Measurements from ENCODE around the gene CD9.
A peak's percentile ranks its signal among the peaks of the same experiment; 100 is the strongest.

Gene CD9

DNA sequence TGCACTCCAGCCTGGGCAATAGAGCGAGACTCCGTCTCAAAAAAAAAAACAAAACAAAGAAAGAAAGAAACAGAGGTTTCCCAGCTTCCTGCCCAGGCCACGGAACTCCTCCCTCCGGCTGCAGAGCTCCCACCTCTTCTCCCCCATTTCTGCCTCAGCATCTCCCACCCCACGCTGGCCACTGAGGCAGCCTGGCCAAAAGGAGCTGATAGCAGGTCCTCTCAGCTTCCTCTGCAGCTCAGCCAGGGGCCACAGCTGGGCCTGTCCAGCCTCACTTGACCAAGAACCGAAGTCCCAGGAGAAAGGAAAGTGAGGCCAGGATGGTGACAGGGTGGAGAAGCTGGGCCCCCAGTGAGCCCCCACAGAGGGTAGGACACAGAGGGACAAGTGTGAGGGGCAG is 33.4 kb upstream of the CD9 start:
- H3K36me3 ChIP-seq (ENCODE audit: insufficient read depth, low read length) = no peaks in the 10 kb centered on the region
- H3K27me3 ChIP-seq (ENCODE audit: control insufficient read depth in 1 of 2, insufficient read depth in 2 of 2, low read length in 2 of 2) = no peaks in the 10 kb centered on the region
- no peaks in the 10 kb centered on the region for H3K9me3 ChIP-seq (ENCODE audit: low read length)
- H3K27ac ChIP-seq (ENCODE audit: low read depth, low read length) = no peak overlapping the region
- H3K4me3 ChIP-seq (ENCODE audit: low read depth in 1 of 2, low read length in 2 of 2) = no peak overlapping the region
- peaks cover 4% of the 10 kb centered on the region for H3K4me1 ChIP-seq (ENCODE audit: insufficient read depth, low read length)
- H3K9ac ChIP-seq (ENCODE audit: low read length) = no peak overlapping the region

DNA sequence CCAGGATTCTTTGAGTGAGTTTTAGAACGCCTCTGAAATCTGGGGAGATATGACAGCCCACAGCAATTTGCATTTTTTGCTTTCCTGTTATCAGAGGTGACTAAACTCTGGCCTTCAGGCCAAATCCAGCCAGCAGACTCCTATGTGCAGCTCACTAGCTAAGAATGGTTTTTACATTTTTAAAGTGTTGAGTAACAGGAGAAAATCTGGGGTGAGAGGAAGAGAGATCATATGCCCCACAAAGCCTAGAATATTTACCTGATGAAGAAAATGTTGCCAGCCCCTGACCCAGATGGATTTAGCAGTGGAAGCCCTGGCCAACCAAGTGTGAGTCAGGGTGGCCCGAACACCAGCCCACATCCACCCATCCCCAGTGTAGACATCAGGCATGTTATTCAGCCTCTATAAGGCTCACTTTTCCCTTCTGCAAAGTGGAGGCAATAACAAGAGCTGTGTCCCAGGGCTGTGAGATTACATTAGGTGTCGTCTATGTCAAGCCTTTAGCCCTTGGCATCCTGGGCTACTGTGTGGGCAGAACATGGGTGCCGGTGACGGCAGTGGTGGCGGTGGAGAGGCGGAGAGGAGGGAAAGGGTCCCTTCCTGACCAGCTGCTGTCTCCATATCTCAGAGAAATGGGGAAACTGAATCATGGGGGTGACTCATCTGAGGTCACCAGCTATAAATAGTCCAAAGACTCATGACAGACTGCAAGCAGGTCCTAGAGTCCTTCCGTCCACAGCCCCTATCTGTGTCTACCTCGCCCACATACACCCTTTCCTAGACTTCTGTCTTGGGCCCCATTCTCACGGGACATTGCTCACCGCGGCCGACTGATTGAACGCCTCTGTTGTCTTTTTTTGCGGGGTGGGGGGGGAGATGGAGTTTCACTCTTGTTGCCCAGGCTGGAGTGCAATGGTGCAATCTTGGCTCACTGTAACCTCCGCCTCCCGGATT is 32.6 kb upstream of the CD9 start:
- Histone ChIP-seq H3K9ac (ENCODE audit: low read length) (no peak overlapping the region), H3K36me3 (ENCODE audit: insufficient read depth, low read length) (no peaks in the 10 kb centered on the region), H3K4me1 (ENCODE audit: insufficient read depth, low read length) (peaks cover 4% of the 10 kb centered on the region), H3K9me3 (ENCODE audit: low read length) (no peaks in the 10 kb centered on the region), H3K4me3 (ENCODE audit: low read depth in 1 of 2, low read length in 2 of 2) (no peak overlapping the region), H3K27me3 (ENCODE audit: control insufficient read depth in 1 of 2, insufficient read depth in 2 of 2, low read length in 2 of 2) (no peaks in the 10 kb centered on the region), H3K27ac (ENCODE audit: low read depth, low read length) (no peak overlapping the region)

DNA sequence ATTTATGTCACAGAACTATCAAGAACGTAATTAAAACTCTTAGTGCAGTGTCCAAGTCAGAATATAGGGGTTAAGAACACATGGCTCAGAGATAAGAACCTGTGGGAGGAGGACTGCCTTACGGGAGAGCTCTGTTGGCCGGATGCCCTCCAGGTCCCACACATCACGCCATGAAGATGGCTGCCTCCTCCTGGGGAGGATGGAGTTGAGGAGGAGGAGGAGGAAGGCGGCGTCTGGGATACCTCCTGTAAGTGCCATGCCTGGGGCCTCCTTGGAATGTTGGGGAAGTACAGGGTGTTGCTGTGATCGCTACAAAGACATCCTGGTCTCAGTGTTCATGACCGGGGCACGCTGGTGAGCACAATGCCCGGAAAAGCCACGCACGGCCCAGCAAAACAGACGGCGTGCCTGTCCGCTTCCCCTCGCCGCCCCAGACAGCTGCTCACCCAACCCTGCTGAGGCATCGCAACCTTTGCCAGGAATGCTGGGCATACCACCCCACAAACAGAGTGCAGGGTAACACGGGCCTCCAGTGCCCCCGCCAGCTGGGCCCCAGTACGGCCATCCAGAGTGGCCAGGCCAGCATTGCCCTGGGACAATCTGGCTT is 28.7 kb upstream of the CD9 start:
- H3K9me3 ChIP-seq (ENCODE audit: low read length) = no peaks in the 10 kb centered on the region
- H3K4me1 ChIP-seq (ENCODE audit: insufficient read depth, low read length) = peaks cover 4% of the 10 kb centered on the region
- no peaks in the 10 kb centered on the region for H3K36me3 ChIP-seq (ENCODE audit: insufficient read depth, low read length)
- no peak overlapping the region for H3K4me3 ChIP-seq (ENCODE audit: low read depth in 1 of 2, low read length in 2 of 2)
- no peak overlapping the region for H3K9ac ChIP-seq (ENCODE audit: low read length)
- no peak overlapping the region for H3K27ac ChIP-seq (ENCODE audit: low read depth, low read length)
- H3K27me3 ChIP-seq (ENCODE audit: control insufficient read depth in 1 of 2, insufficient read depth in 2 of 2, low read length in 2 of 2) = no peaks in the 10 kb centered on the region

DNA sequence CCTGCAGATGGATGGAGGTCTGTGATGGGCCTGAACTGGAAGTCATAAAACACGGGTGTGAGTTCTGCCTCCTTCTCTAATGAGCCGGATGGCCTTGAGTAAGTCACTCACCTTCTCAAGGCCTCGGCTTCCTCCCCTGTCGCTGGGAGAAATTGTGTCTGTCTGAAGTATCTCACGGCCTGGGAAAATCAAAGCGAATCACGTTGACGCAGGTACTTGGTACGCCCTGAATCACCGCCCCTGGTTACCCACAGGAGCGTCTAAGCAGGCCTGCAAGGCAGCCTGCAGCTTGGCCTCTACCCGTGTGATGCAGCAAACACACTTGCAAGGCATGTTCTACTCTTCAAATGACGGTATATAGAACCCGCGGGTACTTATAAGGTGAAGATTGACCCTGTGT is 28.1 kb upstream of the CD9 start:
- Histone ChIP-seq H3K9ac (ENCODE audit: low read length) (no peak overlapping the region), H3K4me3 (ENCODE audit: low read depth in 1 of 2, low read length in 2 of 2) (no peak overlapping the region), H3K9me3 (ENCODE audit: low read length) (no peaks in the 10 kb centered on the region), H3K27me3 (ENCODE audit: control insufficient read depth in 1 of 2, insufficient read depth in 2 of 2, low read length in 2 of 2) (no peaks in the 10 kb centered on the region), H3K27ac (ENCODE audit: low read depth, low read length) (no peak overlapping the region), H3K4me1 (ENCODE audit: insufficient read depth, low read length) (peaks cover 4% of the 10 kb centered on the region), H3K36me3 (ENCODE audit: insufficient read depth, low read length) (no peaks in the 10 kb centered on the region)

DNA sequence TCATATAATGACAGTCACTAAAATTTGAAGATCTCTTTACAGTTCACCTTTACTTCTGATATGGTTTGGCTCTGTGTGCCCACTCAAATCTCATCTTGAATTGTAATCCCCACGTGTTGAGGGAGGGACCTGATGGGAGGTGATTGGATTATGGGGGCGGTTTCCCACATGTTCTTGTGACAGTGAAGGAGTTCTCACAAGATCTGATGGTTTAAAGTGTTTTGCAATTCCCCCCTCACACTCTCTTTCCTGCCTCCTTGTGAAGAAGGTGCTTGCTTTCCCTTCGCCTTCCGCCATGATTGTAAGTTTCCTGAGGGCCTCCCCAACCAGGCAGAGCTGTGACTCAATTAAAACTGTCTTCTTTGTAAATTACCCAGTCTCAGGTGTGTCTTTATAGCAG is 27.3 kb upstream of the CD9 start:
- no peaks in the 10 kb centered on the region for H3K36me3 ChIP-seq (ENCODE audit: insufficient read depth, low read length)
- H3K27me3 ChIP-seq (ENCODE audit: control insufficient read depth in 1 of 2, insufficient read depth in 2 of 2, low read length in 2 of 2) = no peaks in the 10 kb centered on the region
- no peak overlapping the region for H3K4me3 ChIP-seq (ENCODE audit: low read depth in 1 of 2, low read length in 2 of 2)
- H3K9me3 ChIP-seq (ENCODE audit: low read length) = no peaks in the 10 kb centered on the region
- no peak overlapping the region for H3K9ac ChIP-seq (ENCODE audit: low read length)
- H3K4me1 ChIP-seq (ENCODE audit: insufficient read depth, low read length) = no peaks in the 10 kb centered on the region
- H3K27ac ChIP-seq (ENCODE audit: low read depth, low read length) = no peak overlapping the region

DNA sequence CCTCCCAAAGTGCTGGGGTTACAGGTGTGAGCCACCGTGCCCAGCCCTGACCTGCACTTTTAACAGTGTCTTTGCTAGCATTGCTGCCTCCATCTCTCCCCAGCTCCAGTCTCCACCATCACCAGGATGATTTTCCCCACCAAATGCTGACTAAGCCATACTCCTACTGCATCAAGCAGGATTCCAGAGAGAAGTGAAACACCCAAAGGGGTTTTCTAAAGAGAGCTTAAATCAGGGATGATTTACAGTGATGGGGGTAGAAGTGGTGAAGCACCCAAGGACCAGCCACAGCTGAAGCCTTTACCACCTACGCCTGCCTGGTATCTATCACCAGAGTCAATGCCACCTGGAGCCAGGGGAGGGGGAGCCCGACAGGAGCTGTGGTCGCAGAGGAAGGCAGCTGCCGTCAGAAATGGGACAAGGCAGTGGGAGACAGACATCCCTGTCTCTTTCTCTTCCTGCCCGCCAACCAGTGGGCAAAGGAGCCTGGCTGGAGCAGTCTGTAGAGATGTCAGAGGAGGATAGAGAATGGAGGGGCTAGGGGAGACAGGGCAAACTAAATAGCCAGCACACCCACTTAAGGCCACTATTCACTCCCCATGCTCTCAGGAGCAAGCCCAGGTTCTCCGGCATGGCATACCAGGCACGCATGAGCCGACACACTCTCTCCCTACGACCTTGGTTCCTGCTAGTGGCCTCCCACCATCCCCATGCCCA is 22.4 kb upstream of the CD9 start:
- Histone ChIP-seq H3K27ac (ENCODE audit: low read depth, low read length) (no peak overlapping the region), H3K9me3 (ENCODE audit: low read length) (no peaks in the 10 kb centered on the region)

DNA sequence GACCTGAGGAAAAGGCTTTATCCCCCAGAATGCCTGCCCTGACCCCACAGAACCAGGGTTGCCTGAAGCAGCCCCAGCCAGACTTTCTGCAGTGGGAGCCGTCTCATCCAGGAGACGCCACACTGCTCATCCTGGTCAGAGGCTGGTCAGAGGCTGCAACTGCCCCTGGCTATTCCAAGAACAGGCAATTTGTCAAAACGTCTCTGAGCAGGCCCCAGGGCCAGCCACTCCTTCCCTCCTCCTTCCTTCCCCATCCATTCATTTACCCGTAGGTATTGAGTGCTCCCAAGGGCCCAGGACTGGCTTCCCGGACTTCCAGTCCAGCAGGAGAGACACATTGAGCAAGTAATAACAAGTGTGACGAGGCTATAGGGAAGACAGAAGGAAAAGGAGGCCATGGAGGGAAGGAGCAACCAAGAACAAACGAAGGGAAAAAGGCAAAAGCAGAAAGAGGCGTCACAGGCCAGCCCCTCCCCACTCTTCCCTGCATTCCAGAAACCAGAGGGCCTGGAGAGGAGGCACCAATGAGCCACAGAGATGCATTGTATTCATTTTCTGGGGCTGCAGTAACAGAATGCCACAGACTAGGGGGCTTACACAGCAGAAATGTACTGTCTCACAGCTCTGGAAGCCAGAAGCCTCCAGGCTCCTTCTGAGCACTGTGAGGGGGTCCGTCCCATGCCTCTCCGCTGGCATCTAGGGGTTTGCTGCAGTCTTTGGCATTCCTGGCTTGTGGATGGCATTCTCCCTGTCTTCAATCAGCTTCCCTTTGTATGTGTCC is 21.0 kb upstream of the CD9 start:
- no peak overlapping the region for H3K27ac ChIP-seq (ENCODE audit: low read depth, low read length)

More for the DNA sequence above, 22.4 kb upstream of the CD9 start:
- H3K4me1 ChIP-seq (ENCODE audit: insufficient read depth, low read length) = peaks cover 19% of the 10 kb centered on the region
- H3K27me3 ChIP-seq (ENCODE audit: control insufficient read depth in 1 of 2, insufficient read depth in 2 of 2, low read length in 2 of 2) = no peaks in the 10 kb centered on the region
- no peak overlapping the region for H3K4me3 ChIP-seq (ENCODE audit: low read depth in 1 of 2, low read length in 2 of 2)
- no peak overlapping the region for H3K9ac ChIP-seq (ENCODE audit: low read length)
- H3K36me3 ChIP-seq (ENCODE audit: insufficient read depth, low read length) = no peaks in the 10 kb centered on the region

DNA sequence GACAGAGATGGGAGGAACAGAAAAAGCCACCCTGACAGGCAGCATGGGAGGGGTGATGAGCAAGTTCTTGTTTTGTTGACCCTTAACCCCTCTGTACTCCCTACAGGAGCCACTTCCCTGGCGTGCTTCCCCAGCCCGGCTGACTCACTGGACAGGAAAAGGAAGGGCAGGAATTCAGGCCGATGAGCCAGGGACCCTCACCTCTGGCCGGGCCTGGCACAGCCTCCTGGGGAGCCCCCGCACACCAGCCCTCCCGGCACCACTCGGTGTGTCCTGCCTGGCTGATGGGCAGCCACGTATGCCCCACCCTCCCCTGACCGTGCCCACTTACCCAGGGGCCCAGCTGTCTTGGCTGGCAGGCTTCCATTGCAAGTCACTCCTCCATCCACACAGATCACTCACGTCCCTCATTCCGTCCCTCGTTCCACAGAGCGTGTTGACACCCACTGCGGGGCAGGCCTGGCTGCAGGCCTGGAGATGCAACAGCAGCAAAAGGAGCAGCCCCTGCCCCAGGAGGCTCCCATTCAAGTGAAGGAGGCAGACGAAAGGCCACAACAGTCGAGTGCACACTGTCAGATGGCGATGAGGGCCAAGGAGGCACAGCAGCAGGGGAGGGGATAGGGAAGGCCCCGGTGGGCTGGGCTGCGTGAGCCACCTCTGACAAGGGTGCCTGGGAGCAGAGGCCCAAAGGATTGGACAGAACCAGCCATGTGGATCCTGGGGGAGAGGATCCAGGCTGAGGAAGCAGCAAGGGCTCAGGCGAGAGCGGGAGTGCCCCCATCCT is 19.7 kb upstream of the CD9 start:
- Histone ChIP-seq H3K27me3 (ENCODE audit: control insufficient read depth in 1 of 2, insufficient read depth in 2 of 2, low read length in 2 of 2) (no peaks in the 10 kb centered on the region), H3K9me3 (ENCODE audit: low read length) (no peaks in the 10 kb centered on the region), H3K4me3 (ENCODE audit: low read depth in 1 of 2, low read length in 2 of 2) (no peak overlapping the region), H3K4me1 (ENCODE audit: insufficient read depth, low read length) (peaks cover 33% of the 10 kb centered on the region), H3K27ac (ENCODE audit: low read depth, low read length) (no peak overlapping the region), H3K9ac (ENCODE audit: low read length) (no peak overlapping the region), H3K36me3 (ENCODE audit: insufficient read depth, low read length) (no peaks in the 10 kb centered on the region)

More for the DNA sequence above, 21.0 kb upstream of the CD9 start:
- Histone ChIP-seq H3K9ac (ENCODE audit: low read length) (no peak overlapping the region), H3K4me3 (ENCODE audit: low read depth in 1 of 2, low read length in 2 of 2) (no peak overlapping the region), H3K9me3 (ENCODE audit: low read length) (no peaks in the 10 kb centered on the region), H3K4me1 (ENCODE audit: insufficient read depth, low read length) (peaks cover 33% of the 10 kb centered on the region), H3K27me3 (ENCODE audit: control insufficient read depth in 1 of 2, insufficient read depth in 2 of 2, low read length in 2 of 2) (no peaks in the 10 kb centered on the region), H3K36me3 (ENCODE audit: insufficient read depth, low read length) (no peaks in the 10 kb centered on the region)

DNA sequence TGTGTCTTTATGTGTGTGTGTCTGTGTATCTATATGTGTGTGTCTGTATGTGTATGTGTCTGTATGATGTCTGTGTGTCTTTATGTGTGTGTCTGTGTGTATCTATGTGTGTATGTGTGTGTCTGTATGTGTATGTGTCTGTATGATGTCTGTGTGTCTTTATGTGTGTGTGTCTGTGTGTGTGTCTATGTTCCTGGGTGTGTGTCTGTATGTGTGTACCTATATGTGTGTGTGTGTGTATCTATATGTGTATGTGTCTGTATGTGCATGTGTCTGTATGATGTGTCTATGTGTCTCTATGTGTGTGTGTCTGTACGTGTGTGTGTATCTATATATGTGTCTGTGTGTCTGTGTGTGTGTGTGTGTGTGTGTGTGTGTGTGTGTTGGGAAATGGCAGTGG is 19.0 kb upstream of the CD9 start:
- Histone ChIP-seq H3K9me3 (ENCODE audit: low read length) (no peaks in the 10 kb centered on the region), H3K27ac (ENCODE audit: low read depth, low read length) (no peak overlapping the region), H3K4me3 (ENCODE audit: low read depth in 1 of 2, low read length in 2 of 2) (no peak overlapping the region), H3K36me3 (ENCODE audit: insufficient read depth, low read length) (no peaks in the 10 kb centered on the region), H3K27me3 (ENCODE audit: control insufficient read depth in 1 of 2, insufficient read depth in 2 of 2, low read length in 2 of 2) (no peaks in the 10 kb centered on the region), H3K9ac (ENCODE audit: low read length) (no peak overlapping the region), H3K4me1 (ENCODE audit: insufficient read depth, low read length) (peaks cover 33% of the 10 kb centered on the region)

DNA sequence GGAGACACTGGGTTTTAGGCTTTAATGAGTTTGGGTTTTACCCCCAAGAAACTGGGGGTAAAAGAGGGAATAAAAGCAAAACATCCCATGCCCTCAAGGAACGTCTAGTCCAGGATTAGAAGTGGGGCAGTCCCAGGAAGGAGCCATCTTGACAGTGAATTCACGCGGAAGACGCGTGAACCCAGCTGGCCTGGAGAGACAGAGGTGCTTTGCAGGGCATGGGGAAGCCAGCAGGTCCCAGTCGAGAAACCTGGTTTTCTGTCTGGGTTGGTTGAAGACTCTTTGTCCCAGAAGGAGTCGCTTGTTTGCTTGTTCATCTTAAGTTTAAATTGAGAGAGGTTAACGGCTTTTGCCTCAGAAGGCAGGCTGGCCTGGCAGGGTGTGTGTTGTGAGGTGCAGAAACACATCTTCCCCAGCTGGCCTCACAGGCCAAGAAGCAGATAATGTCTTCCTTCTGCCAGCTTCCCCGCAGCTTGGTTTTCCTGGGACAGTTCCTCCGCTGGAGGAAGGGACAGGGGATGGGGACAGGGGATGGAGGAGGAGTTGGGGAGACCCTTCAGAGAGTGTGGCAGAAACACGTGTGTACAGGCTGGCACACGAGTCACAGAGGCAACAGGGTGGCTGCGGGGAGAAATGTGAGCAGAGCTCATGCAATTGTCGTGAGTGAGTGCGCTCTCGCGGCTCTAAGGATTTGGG is 18.5 kb upstream of the CD9 start:
- Histone ChIP-seq H3K27me3 (ENCODE audit: control insufficient read depth in 1 of 2, insufficient read depth in 2 of 2, low read length in 2 of 2) (no peaks in the 10 kb centered on the region), H3K9ac (ENCODE audit: low read length) (no peak overlapping the region), H3K36me3 (ENCODE audit: insufficient read depth, low read length) (no peaks in the 10 kb centered on the region), H3K4me3 (ENCODE audit: low read depth in 1 of 2, low read length in 2 of 2) (no peak overlapping the region), H3K27ac (ENCODE audit: low read depth, low read length) (peak overlapping the region; percentile 87), H3K4me1 (ENCODE audit: insufficient read depth, low read length) (peaks cover 33% of the 10 kb centered on the region), H3K9me3 (ENCODE audit: low read length) (no peaks in the 10 kb centered on the region)

Data from muscle layer of colon (tissue), 2 donors.